Memory B cell (primary cell): ENCODE results near the gene CATSPER3.

Source experiments
- ATAC-seq: fragments of 150-1000 bp; cut with Tn5 transposase; 2 replicates; pipeline ENCODE4 v1.10.0; 2021; ENCODE audit warnings: low read depth, mild to moderate bottlenecking, moderate library complexity
- DNase-seq, 2 donors: peaks; one replicate each; pipeline ENCODE4 v3.0.0; 2022; ENCODE audit warnings: low spot score in 2 of 2
- H3K27ac Mint-ChIP-seq: one replicate; pipeline ENCODE4 v1.8.0; 2022; ENCODE audit warnings: mild to moderate bottlenecking, moderate library complexity, mixed read lengths
- H3K27me3 Mint-ChIP-seq: one replicate; pipeline ENCODE4 v1.8.0; 2022; ENCODE audit warnings: mixed read lengths
- H3K36me3 Mint-ChIP-seq: one replicate; pipeline ENCODE4 v1.8.0; 2022; ENCODE audit warnings: mild to moderate bottlenecking, mixed read lengths
- H3K4me1 Mint-ChIP-seq: one replicate; pipeline ENCODE4 v1.8.0; 2022; ENCODE audit warnings: mixed read lengths
- H3K4me3 Mint-ChIP-seq: one replicate; pipeline ENCODE4 v1.8.0; 2022; ENCODE audit warnings: mild to moderate bottlenecking, moderate library complexity, mixed read lengths
- H3K9me3 Mint-ChIP-seq: one replicate; pipeline ENCODE4 v1.8.0; 2022; ENCODE audit warnings: mixed read lengths

CATSPER3 gene

DNA sequence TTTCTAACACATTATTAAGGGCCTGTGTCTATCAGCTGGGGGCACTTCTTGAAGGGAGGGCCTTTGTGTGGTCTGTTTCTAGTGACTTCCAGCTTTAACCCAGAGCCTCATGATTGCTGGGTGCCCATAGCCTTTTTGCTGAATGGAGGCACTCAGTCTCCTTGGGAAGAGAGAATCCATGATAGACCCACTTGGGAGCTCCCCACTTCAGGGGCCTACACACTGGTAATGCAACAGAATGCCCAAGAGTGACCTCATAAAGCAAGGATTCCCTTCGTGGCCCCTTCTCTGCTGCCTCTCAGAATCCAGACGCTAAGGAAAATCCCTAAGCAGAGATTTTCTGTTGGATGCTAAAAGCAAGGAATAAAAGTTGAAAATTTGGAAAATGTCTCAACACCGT is at the start of gene CATSPER3:
Gene CATSPER3 (plus strand): TSS at position 301 of the 400 bp plus-strand sequence. CDS start 85 bp downstream, at position 386.
- Mint-ChIP-seq H3K4me3 (no peak within 1 kb of the TSS), H3K27ac (no peak within 1 kb of the TSS), H3K36me3 (peaks cover 16% of the 10 kb centered on the region), H3K4me1 (no peaks in the 10 kb centered on the region), H3K27me3 (no peaks in the 10 kb centered on the region), H3K9me3 (no peaks in the 10 kb centered on the region)
- DNase-seq (no peak), ATAC-seq (no peak)

- H3K9me3 Mint-ChIP-seq, result no peaks in the 10 kb centered on the region
- H3K4me1 Mint-ChIP-seq, result peaks cover 6% of the 10 kb centered on the region
- H3K4me3 Mint-ChIP-seq, result no peak overlapping the region
- no peak overlapping the region for H3K27ac Mint-ChIP-seq
- ATAC-seq, result no peak
- DNase-seq, result no peak
- H3K36me3 Mint-ChIP-seq, result peaks cover 10% of the 10 kb centered on the region
- no peaks in the 10 kb centered on the region for H3K27me3 Mint-ChIP-seq
Measured at GRCh38 chr5:134918861-134919260, 48.8 kb upstream of the CATSPER3 start.

DNA sequence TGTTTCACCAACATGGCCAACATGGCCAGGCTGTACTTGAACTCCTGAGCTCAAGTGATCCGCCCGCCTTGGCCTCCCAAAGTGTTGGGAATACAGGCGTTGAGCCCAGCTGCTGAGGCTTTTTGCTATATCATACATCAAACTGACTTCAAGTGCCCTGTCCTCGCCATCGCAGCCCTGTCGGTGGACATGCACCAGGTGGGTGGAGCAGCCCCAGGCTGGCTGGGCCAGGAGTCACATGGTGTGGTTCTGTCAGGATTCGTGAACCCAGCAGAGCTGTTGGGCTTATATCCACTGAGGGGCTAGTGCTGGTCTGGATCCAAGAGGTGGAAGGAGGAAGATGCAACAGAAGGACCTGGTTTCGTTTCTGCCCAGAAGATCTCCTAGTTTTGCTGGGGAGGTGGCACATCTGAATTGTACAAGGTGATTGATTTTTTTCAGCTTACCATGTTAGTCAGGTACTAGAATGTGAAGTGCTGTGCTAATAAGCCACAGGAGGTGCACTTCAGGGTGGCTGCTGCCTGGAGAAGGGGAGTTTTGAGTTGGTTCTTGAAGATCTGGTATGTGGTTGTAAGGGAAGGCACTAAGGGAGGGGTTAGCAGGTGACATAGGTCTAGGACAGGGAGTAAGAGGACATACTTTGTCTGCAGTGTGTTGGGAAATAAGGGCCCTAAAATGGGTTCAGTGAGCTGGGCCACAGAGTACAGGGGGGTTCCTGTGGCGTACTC is 46.7 kb upstream of the CATSPER3 start:
- Mint-ChIP-seq H3K4me3 (no peak overlapping the region), H3K4me1 (peaks cover 6% of the 10 kb centered on the region), H3K27me3 (no peaks in the 10 kb centered on the region), H3K36me3 (peaks cover 7% of the 10 kb centered on the region), H3K27ac (no peak overlapping the region), H3K9me3 (no peaks in the 10 kb centered on the region)
- ATAC-seq (no peak), DNase-seq (no peak)

- no peaks in the 10 kb centered on the region for H3K9me3 Mint-ChIP-seq
- no peaks in the 10 kb centered on the region for H3K4me1 Mint-ChIP-seq
- no peak overlapping the region for H3K27ac Mint-ChIP-seq
- DNase-seq (no peak), ATAC-seq (no peak)
- peaks cover 13% of the 10 kb centered on the region for H3K36me3 Mint-ChIP-seq
- no peaks in the 10 kb centered on the region for H3K27me3 Mint-ChIP-seq
- H3K4me3 Mint-ChIP-seq, result no peak overlapping the region
Measured at GRCh38 chr5:134932508-134932907, 35.2 kb upstream of the CATSPER3 start.

- no peak for ATAC-seq
- H3K36me3 Mint-ChIP-seq, result peaks cover 13% of the 10 kb centered on the region
- no peak for DNase-seq
- no peak overlapping the region for H3K4me3 Mint-ChIP-seq
- no peaks in the 10 kb centered on the region for H3K9me3 Mint-ChIP-seq
- no peak overlapping the region for H3K27ac Mint-ChIP-seq
- H3K4me1 Mint-ChIP-seq, result no peaks in the 10 kb centered on the region
- no peaks in the 10 kb centered on the region for H3K27me3 Mint-ChIP-seq
Measured at GRCh38 chr5:134934202-134934601, 33.5 kb upstream of the CATSPER3 start.

DNA sequence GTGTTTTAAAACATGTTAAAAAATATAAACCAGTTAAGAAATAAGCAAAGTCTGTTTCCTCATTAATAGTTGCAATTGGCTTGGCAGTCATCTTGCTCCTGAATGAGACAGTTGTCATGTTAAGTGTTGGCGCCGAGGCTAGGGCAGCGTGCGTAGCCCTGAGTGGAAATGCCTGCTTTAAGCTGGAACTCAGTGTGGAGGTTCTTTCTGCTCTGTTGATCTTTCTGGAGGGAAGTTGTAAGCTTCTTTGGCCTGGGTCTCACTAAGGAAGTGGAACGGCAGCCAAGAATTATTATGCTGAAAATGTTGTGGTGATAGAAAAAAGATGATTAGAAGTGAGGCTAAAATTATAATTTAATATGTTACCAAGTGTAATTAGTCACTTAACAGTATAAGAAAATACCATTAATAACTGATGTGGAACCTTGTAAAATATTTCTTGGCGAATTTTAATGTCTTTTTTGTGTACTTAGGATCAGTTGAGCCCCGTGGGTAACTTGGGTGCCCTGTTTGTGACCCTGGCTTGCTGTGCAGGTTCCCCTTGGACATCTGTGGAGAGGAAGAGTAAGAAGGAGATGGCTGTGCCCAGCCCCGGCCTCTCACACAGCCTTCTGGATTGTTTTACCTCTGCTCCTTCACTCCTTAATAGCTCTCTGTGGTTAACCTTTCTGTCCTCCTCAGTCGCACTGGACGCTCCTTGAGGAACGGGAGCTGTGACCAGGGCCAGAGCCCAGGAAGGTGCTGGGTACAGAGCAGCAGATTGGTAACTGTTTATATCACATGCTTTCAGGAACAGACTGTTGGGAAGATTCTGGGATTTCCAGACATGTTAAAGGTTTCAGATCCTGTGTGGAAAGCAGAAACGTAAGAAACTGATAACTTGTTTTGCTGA is 31.8 kb upstream of the CATSPER3 start:
- Mint-ChIP-seq H3K4me1 (no peaks in the 10 kb centered on the region), H3K27ac (no peak overlapping the region), H3K9me3 (no peaks in the 10 kb centered on the region), H3K27me3 (no peaks in the 10 kb centered on the region), H3K36me3 (peaks cover 13% of the 10 kb centered on the region), H3K4me3 (no peak overlapping the region)
- ATAC-seq, result no peak
- no peak for DNase-seq

- no peaks in the 10 kb centered on the region for H3K9me3 Mint-ChIP-seq
- no peaks in the 10 kb centered on the region for H3K27me3 Mint-ChIP-seq
- ATAC-seq (no peak), DNase-seq (no peak)
- no peak overlapping the region for H3K27ac Mint-ChIP-seq
- no peak overlapping the region for H3K4me3 Mint-ChIP-seq
- peaks cover 11% of the 10 kb centered on the region for H3K36me3 Mint-ChIP-seq
- no peaks in the 10 kb centered on the region for H3K4me1 Mint-ChIP-seq
Measured at GRCh38 chr5:134937526-134937925, 30.2 kb upstream of the CATSPER3 start.

- DNase-seq (no peak), ATAC-seq (no peak)
- Mint-ChIP-seq H3K27me3 (no peaks in the 10 kb centered on the region), H3K4me1 (no peaks in the 10 kb centered on the region), H3K4me3 (no peak overlapping the region), H3K36me3 (peaks cover 11% of the 10 kb centered on the region), H3K9me3 (no peaks in the 10 kb centered on the region), H3K27ac (no peak overlapping the region)
Measured at GRCh38 chr5:134938030-134938429, 29.7 kb upstream of the CATSPER3 start.

DNA sequence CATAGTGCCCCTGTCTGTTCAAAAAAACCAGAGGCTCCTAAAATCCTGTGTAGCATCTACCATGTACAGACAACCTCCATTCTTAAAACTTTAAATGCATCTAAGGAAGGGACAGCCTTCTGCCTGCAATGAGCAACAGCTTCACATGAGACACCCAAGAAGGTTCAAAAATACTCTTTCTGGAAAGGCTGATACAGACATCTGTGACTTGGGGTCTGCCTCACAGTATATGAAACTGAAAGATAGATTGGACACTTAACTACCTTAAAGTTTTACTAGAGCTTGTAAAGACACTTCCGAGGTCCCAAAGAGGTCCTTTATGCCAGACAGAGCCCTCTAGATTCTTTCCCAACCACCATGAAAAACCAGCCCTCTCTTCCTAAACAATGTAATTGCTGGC is 28.2 kb upstream of the CATSPER3 start:
- no peak overlapping the region for H3K27ac Mint-ChIP-seq
- H3K36me3 Mint-ChIP-seq, result peaks cover 9% of the 10 kb centered on the region
- H3K4me1 Mint-ChIP-seq, result no peaks in the 10 kb centered on the region
- DNase-seq, result no peak
- no peak for ATAC-seq
- no peaks in the 10 kb centered on the region for H3K9me3 Mint-ChIP-seq
- H3K27me3 Mint-ChIP-seq, result no peaks in the 10 kb centered on the region
- H3K4me3 Mint-ChIP-seq, result no peak overlapping the region

DNA sequence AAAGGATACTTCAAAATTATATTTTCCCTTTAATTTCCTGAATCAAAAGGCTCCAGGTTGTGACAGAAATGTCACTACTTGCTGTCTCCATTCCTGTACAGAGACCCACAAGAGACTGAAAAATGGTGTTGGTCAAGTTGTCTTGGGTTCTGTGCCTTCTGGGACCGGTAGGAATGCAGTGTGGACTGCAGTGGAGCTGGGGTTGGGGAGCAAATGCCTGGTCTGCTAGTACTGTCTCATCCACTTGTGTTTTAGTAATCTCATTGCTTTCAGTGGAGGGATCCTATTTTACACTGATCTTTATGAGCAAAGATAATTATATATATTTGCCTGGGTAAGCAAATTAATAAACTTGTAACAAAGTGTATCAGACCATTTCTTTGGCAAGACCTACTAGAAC is 24.2 kb upstream of the CATSPER3 start:
- H3K27me3 Mint-ChIP-seq, result no peaks in the 10 kb centered on the region
- H3K36me3 Mint-ChIP-seq, result peaks cover 4% of the 10 kb centered on the region
- ATAC-seq, result no peak

DNA sequence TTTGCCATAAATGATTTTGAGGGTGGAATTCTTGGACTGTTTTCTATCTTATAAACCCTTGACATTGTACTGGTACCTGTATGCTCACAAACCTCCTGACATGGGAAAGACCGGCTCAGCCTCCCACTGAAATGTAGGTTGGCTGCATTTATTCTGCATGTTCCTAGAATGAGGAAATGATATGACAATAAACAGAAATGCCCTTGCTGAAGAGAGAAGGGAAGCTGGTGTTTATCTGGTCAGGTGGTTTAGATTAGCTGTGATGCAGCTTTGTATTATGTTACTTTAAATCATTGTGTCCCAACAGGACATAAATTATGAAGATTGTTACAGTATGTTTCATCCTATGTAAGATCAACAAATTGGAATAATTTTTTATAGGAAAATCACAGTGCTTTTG is 23.1 kb upstream of the CATSPER3 start:
- Mint-ChIP-seq H3K9me3 (no peaks in the 10 kb centered on the region), H3K4me3 (no peak overlapping the region), H3K27me3 (no peaks in the 10 kb centered on the region), H3K36me3 (peaks cover 4% of the 10 kb centered on the region), H3K4me1 (no peaks in the 10 kb centered on the region), H3K27ac (no peak overlapping the region)
- ATAC-seq, result no peak
- DNase-seq, result no peak

More for the DNA sequence above, 24.2 kb upstream of the CATSPER3 start:
- Mint-ChIP-seq H3K4me1 (no peaks in the 10 kb centered on the region), H3K27ac (no peak overlapping the region), H3K4me3 (no peak overlapping the region), H3K9me3 (no peaks in the 10 kb centered on the region)
- no peak for DNase-seq

DNA sequence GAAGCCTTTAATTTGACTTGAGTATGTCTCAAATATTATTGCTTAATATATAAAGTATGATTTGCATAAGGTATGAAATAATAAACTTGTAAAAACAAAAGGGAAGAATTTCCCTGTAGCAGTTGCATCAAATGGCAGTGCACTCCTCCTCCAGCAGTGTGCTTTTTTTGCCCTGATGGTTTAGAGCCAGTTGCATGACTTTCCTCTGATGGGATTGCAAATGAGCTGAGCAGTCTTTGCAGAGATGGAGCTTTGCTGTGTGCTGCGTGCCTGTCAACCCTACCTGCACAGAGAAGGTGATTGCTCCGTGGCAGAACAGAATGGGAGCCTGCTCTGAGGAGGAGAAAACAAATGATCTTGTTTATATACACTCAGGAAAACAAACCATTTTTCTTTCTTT is 22.7 kb upstream of the CATSPER3 start:
- Mint-ChIP-seq H3K27ac (no peak overlapping the region), H3K36me3 (peaks cover 2% of the 10 kb centered on the region)

GRCh38 chr5:134948911-134949310 is 18.8 kb upstream of the CATSPER3 start:
- no peaks in the 10 kb centered on the region for H3K4me1 Mint-ChIP-seq
- H3K4me3 Mint-ChIP-seq, result no peak overlapping the region
- H3K9me3 Mint-ChIP-seq, result peaks cover 4% of the 10 kb centered on the region
- ATAC-seq (no peak), DNase-seq (no peak)
- peaks cover 3% of the 10 kb centered on the region for H3K36me3 Mint-ChIP-seq
- H3K27ac Mint-ChIP-seq, result no peak overlapping the region
- H3K27me3 Mint-ChIP-seq, result no peaks in the 10 kb centered on the region

More for the DNA sequence above, 22.7 kb upstream of the CATSPER3 start:
- ATAC-seq (no peak), DNase-seq (no peak)
- Mint-ChIP-seq H3K4me3 (no peak overlapping the region), H3K4me1 (no peaks in the 10 kb centered on the region), H3K9me3 (no peaks in the 10 kb centered on the region), H3K27me3 (no peaks in the 10 kb centered on the region)

- Mint-ChIP-seq H3K27ac (no peak overlapping the region), H3K4me3 (no peak overlapping the region), H3K9me3 (peaks cover 5% of the 10 kb centered on the region), H3K36me3 (peaks cover 6% of the 10 kb centered on the region), H3K4me1 (no peaks in the 10 kb centered on the region), H3K27me3 (no peaks in the 10 kb centered on the region)
- no peak for DNase-seq
- ATAC-seq, result no peak
Measured at GRCh38 chr5:134949316-134949715, 18.4 kb upstream of the CATSPER3 start.
